ENCODE results near the gene ELMO3.
A peak's percentile ranks its signal among the peaks of the same experiment; 100 is the strongest.

Gene ELMO3

DNA sequence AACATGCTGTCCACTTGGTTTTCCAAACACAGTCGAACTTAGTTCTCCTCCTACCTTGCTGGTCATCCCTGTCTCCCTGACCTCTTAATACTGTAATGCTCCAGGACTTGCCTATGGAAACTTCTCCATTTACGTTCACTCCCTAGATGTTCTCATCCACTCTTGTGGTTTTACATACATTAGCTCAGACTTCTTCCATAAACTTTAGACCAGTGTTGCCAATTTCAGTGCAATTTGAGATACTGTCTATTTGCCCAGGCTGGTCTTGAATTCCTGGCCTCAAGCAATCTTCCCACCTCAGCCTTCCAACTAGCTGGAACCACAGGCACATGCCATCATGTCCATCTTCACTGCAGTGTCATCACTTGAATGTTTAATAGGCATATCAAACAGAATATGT, 16.6 kb upstream of the ELMO3 start:
- Histone ChIP-seq H4K20me1 (ENCODE audit: insufficient read depth) (no peaks in the 10 kb centered on the region), H3K79me2 (ENCODE audit: insufficient read depth, low read depth) (no peaks in the 10 kb centered on the region), H3K9ac (no peak overlapping the region), H3K4me2 (peak overlapping the region; percentile 58; the same call in 1 of the 2 replicates), H3K4me1 (ENCODE audit: low read depth, poor library complexity, severe bottlenecking) (peaks cover 16% of the 10 kb centered on the region), H3K27me3 (ENCODE audit: insufficient read depth, low read depth) (peaks cover 17% of the 10 kb centered on the region; the same call in 1 of the 2 replicates), H3K4me3 (IDR thresholded peaks at IDR 0.05; ENCODE audit: insufficient read depth, low read depth, low read length) (no peak overlapping the region), H3K27ac (no peak overlapping the region), H3K36me3 (ENCODE audit: insufficient read depth) (no peaks in the 10 kb centered on the region), H2AFZ (ENCODE audit: low read depth) (no peak overlapping the region)
- TF ChIP-seq, protein P1, sequence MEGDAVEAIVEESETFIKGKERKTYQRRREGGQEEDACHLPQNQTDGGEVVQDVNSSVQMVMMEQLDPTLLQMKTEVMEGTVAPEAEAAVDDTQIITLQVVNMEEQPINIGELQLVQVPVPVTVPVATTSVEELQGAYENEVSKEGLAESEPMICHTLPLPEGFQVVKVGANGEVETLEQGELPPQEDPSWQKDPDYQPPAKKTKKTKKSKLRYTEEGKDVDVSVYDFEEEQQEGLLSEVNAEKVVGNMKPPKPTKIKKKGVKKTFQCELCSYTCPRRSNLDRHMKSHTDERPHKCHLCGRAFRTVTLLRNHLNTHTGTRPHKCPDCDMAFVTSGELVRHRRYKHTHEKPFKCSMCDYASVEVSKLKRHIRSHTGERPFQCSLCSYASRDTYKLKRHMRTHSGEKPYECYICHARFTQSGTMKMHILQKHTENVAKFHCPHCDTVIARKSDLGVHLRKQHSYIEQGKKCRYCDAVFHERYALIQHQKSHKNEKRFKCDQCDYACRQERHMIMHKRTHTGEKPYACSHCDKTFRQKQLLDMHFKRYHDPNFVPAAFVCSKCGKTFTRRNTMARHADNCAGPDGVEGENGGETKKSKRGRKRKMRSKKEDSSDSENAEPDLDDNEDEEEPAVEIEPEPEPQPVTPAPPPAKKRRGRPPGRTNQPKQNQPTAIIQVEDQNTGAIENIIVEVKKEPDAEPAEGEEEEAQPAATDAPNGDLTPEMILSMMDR (conservative IDR thresholded peaks at IDR 0.05; ENCODE audit: low read depth, low read length) = no peak

DNA sequence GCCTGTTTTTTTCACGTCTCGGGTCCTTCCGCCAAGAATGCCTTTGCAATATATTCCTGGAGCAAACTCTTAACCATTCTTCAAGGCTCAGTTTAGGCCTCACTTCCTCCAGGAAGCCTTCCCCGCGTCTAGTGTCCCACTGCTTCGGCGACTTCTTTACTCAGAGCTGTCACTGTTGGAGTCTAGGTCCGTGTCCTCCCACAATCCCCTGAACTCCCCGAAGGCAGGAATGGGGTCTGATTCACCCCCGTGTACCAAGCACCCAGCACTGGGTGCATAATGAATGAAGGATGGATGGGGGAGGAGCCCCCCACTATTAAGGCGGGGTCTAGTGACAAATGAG, 15.7 kb upstream of the ELMO3 start:
- H2AFZ ChIP-seq (ENCODE audit: low read depth) = peak overlapping the region; percentile 55
- H3K4me2 ChIP-seq = peak overlapping the region; percentile 58
- TF ChIP-seq, protein P1 (conservative IDR thresholded peaks at IDR 0.05; ENCODE audit: low read depth, low read length) = no peak
- no peaks in the 10 kb centered on the region for H3K79me2 ChIP-seq (ENCODE audit: insufficient read depth, low read depth)
- no peak overlapping the region for H3K9ac ChIP-seq
- H3K27me3 ChIP-seq (ENCODE audit: insufficient read depth, low read depth) = peaks cover 17% of the 10 kb centered on the region; the same call in 1 of the 2 replicates
- no peaks in the 10 kb centered on the region for H4K20me1 ChIP-seq (ENCODE audit: insufficient read depth)
- peaks cover 9% of the 10 kb centered on the region for H3K4me1 ChIP-seq (ENCODE audit: low read depth, poor library complexity, severe bottlenecking)
- no peaks in the 10 kb centered on the region for H3K36me3 ChIP-seq (ENCODE audit: insufficient read depth)
- H3K27ac ChIP-seq = no peak overlapping the region
- H3K4me3 ChIP-seq (IDR thresholded peaks at IDR 0.05; ENCODE audit: insufficient read depth, low read depth, low read length) = no peak overlapping the region

DNA sequence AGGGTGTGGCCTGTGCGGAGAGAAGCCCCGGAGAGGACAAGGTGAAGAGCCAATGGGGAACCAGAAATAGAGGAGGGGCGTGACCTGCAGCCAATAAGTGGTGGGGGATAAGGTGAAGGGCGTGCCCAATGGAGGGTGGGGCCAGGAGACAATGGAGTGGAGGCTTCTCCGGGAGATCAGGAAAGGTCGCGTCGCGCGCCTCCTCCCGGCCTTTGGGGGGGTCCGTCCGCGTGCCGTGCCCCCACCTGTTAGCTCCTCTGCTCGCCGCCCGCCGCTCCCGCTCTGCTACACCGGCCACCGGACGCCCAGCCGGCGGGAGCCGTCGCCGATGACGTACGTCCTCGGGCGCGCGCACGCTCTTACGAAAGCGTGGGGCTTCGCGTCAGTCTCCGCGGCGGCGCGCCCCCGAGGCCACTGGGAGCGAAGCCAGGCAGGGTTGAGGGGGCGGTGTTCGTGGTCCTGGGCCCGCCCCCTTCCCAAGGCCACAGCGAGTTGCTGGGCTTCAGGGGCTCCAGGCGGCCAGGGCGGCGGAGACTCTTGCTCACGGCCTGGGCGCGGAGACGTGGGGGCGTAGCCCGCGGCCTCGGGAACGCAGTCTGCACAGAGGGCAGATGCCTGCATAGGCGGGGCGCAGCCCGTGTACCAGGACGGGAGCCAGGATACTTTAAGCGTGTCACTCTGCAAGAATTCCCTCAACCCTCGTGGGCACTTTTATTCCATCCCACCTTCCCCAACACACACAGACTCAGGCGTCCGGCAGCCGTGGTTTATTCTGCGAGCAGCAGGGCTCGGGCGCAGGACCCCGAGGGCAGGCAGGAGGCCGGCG, 15.1 kb upstream of the ELMO3 start, which contains the start of gene MATCAP1:
MATCAP1 (minus strand) TSS at position 337 of the 826 bp plus-strand sequence. CDS start 3,353 bp downstream, outside the sequence.
- peak within 1 kb of the TSS; percentile 55 for H2AFZ ChIP-seq (ENCODE audit: low read depth)

DNA sequence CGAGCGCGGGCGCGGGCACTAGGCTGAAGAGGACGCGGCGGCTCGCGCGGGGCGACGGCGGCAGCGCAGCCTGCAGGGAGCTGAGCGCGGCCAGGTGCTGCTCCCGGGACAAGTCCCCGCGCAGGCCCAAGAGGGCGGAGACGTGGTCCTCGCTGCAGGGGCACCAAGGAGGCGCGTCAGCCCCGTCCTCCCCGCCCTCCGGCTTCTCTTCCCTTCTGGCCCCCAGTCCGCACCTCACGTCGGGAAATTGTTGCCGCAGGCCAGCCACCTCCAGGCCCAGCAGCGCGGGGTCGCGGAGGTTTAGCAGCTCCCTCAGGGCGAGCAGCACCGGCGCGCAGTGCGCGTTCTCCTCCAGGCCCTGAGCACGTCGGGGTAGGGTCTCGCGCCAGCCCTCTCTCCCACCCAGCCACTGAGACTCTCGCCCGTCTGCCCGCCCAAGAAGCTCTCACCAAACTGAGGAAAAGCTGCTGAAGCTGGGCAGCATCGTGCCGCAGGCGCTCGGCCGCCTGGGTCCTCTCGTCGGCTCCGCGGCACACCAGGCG, 14.4 kb upstream of the ELMO3 start:
- H2AFZ ChIP-seq (ENCODE audit: low read depth) = peak overlapping the region; percentile 55

More for the DNA sequence above, 15.1 kb upstream of the ELMO3 start, which contains the start of gene MATCAP1:
- Histone ChIP-seq H3K79me2 (ENCODE audit: insufficient read depth, low read depth) (no peaks in the 10 kb centered on the region), H3K36me3 (ENCODE audit: insufficient read depth) (no peaks in the 10 kb centered on the region), H3K27ac (peak within 1 kb of the TSS; percentile 40; the same call in 1 of the 2 replicates), H3K4me3 (IDR thresholded peaks at IDR 0.05; ENCODE audit: insufficient read depth, low read depth, low read length) (no peak within 1 kb of the TSS), H3K27me3 (ENCODE audit: insufficient read depth, low read depth) (peaks cover 17% of the 10 kb centered on the region; the same call in 1 of the 2 replicates), H3K4me1 (ENCODE audit: low read depth, poor library complexity, severe bottlenecking) (peaks cover 9% of the 10 kb centered on the region), H3K4me2 (peak within 1 kb of the TSS; percentile 97), H3K9ac (peak within 1 kb of the TSS; percentile 61; the same call in 1 of the 2 replicates), H4K20me1 (ENCODE audit: insufficient read depth) (no peaks in the 10 kb centered on the region)
- TF ChIP-seq, protein P1 (conservative IDR thresholded peaks at IDR 0.05; ENCODE audit: low read depth, low read length) = no peak

More for the DNA sequence above, 14.4 kb upstream of the ELMO3 start:
- Histone ChIP-seq H3K27me3 (ENCODE audit: insufficient read depth, low read depth) (peaks cover 17% of the 10 kb centered on the region; the same call in 1 of the 2 replicates), H3K79me2 (ENCODE audit: insufficient read depth, low read depth) (no peaks in the 10 kb centered on the region), H3K4me1 (ENCODE audit: low read depth, poor library complexity, severe bottlenecking) (peaks cover 9% of the 10 kb centered on the region), H3K4me3 (IDR thresholded peaks at IDR 0.05; ENCODE audit: insufficient read depth, low read depth, low read length) (no peak overlapping the region), H4K20me1 (ENCODE audit: insufficient read depth) (no peaks in the 10 kb centered on the region), H3K36me3 (ENCODE audit: insufficient read depth) (no peaks in the 10 kb centered on the region), H3K4me2 (peak overlapping the region; percentile 97), H3K27ac (no peak overlapping the region), H3K9ac (0 out of 2 replicates have a peak overlapping the region, but pooled peaks have one; percentile 61)
- TF ChIP-seq, protein P1 (conservative IDR thresholded peaks at IDR 0.05; ENCODE audit: low read depth, low read length) = no peak
